A673 (cell line): Measurements from ENCODE around the gene ALOX12B.

Experiments
- CTCF ChIP-seq: fragments of 300-800, 200-600 bp; sonication (generic); conservative IDR thresholded peaks from 2 replicates; pipeline ENCODE4 v1.5.1; 2017; ENCODE audit warnings: low read depth, mild to moderate bottlenecking, antibody characterized with exemption, low read length, moderate library complexity, mixed read lengths
- EZH2 ChIP-seq: fragments of 200-600 bp; sonication (generic); IDR thresholded peaks from 2 replicates; pipeline ENCODE4 v1.6.1; 2017; ENCODE audit warnings: borderline replicate concordance, low read depth, mild to moderate bottlenecking, mixed read lengths, antibody characterized with exemption, low read length; ENCODE audit not compliant: poor library complexity, severe bottlenecking

- no peak for TF ChIP-seq CTCF
- TF ChIP-seq EZH2, result no peak
These were observed 24.6 kb downstream of the ALOX12B start for GRCh38 chr17:8062807-8063483.
